PFSK-1 (cell line): ENCODE data around the gene TEDDM1.

Experiments
- FOXP2 ChIP-seq: optimal IDR thresholded peaks from 2 replicates; pipeline ENCODE3; 2011; ENCODE audit warnings: borderline replicate concordance, control low read depth, inconsistent platforms; ENCODE audit not compliant: insufficient read depth; ENCODE audit errors: extremely low read length, extremely low read depth
- POLR2AphosphoS5 ChIP-seq: IDR thresholded peaks from 2 replicates; pipeline ENCODE4 v1.6.1; 2012; ENCODE audit warnings: low read depth, mild to moderate bottlenecking, control low read depth, low read length, moderate library complexity
- REST ChIP-seq, 2 experiments: IDR thresholded peaks; 2 replicates each; pipeline versions ENCODE4 v1.6.1 to v1.8.0; 2011 to 2012; ENCODE audit warnings: low read depth in 2 of 2, low read length in 2 of 2, control low read depth in 1 of 2, inconsistent platforms in 1 of 2, mild to moderate bottlenecking in 1 of 2, moderate library complexity in 1 of 2; ENCODE audit not compliant: insufficient read depth in 1 of 2
- SIN3A ChIP-seq: IDR thresholded peaks from 2 replicates; pipeline ENCODE4 v1.6.1; 2012; ENCODE audit warnings: mild to moderate bottlenecking, low read length, moderate library complexity, borderline replicate concordance; ENCODE audit not compliant: insufficient read depth
- TAF1 ChIP-seq: IDR thresholded peaks from 2 replicates; pipeline ENCODE4 v1.6.1; 2012; ENCODE audit warnings: low read length, control low read depth, borderline replicate concordance; ENCODE audit not compliant: insufficient read depth

The TEDDM1 gene

GRCh38 chr1:182413486-182413885 lies 13.0 kb upstream of the TEDDM1 start:
- TF ChIP-seq TAF1: no peak
- no peak for TF ChIP-seq FOXP2
- TF ChIP-seq SIN3A: no peak

DNA sequence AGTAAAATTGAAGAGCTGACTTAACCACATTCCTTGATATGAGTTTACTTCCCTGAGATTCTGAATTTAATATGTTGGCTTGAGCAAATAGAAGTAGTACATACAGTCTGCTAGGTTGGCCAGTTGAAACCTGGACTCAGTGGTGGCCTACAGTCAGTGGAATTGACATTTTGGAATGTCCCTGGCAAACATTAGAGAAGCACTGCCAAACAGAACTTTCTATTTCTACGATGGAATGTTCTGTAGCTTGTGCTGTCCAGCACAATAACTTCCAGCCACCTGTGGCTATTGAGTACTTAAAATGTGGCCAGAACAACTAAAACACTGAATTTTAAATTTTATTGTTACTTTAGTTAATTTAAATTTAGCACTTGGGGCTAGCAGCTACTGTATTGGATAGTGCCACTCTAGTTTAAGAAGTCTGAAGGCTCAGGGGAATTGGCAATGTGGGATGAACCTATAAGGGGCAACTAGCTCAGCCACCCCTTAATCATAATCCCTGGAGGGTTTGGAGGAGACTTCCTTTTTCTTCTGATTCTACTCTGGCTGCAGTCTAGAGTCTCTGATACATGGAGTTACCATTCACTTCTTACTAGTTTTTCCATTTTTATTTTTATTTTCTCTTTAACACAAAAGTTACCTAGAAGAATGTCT lies 10.3 kb upstream of the TEDDM1 start:
- no peak for TF ChIP-seq POLR2AphosphoS5
- TF ChIP-seq REST (IDR thresholded peaks at IDR 0.05; ENCODE audit: insufficient read depth in 1 of 2, low read depth in 2 of 2, low read length in 2 of 2): no peak
- TF ChIP-seq FOXP2: no peak
- TF ChIP-seq TAF1: no peak
- no peak for TF ChIP-seq SIN3A

- TF ChIP-seq POLR2AphosphoS5: no peak
- TF ChIP-seq REST (IDR thresholded peaks at IDR 0.05; ENCODE audit: insufficient read depth in 1 of 2, low read depth in 2 of 2, low read length in 2 of 2): no peak
- no peak for TF ChIP-seq SIN3A
- TF ChIP-seq FOXP2: no peak
- TF ChIP-seq TAF1: no peak
Measured at GRCh38 chr1:182410138-182410537, 9.7 kb upstream of the TEDDM1 start.

DNA sequence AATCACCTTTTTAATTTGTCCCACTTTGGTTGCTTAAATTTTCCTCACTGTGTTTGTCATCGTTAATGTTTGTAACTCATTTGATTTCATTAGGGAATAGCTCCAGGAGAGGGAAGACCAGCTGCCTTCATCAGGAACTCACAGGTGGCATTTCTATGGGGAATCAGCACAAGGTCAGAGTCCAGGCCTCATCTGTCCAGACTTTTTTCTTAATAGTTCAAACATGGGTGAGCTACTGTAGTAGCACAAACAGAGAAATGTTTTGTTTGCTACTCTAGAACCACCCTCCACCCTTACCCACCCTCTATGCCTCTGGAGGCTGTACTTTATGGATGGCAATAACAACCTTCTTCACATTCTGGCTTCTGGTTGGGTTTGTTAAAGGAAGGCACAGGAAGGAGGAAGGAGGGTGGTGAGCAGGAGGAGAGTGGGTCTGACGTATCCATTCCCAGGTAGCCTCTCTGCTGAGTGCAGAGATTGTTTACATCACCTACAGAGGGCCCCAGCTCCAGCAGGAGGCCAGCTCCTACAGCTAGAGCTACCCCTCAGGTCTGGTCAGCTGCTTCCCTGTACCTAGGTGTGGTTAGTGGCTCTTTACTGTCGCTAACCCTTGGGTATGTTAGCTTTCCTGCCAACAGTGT lies 8.1 kb upstream of the TEDDM1 start:
- TF ChIP-seq SIN3A (no peak), REST (IDR thresholded peaks at IDR 0.05; ENCODE audit: insufficient read depth in 1 of 2, low read depth in 2 of 2, low read length in 2 of 2) (no peak), FOXP2 (no peak), POLR2AphosphoS5 (no peak), TAF1 (no peak)

DNA sequence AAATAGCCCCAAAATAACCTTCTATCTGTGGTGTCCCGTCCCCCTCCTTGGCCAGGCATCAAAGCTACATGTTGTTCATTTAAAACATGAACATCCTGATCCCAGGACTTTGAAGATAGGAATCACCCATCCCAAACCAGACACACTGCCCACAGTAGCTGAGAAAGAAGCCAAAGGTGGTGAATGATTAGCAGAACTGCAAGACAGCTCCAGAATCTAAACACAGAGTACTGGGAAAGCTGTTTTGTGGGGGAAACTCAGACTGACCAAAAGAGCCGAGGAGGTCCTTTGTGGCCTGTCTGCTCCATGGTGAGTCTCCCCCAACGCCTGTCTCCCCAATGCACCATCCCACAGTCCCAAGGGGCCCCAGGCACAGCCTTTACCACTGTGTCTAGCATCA lies 7.3 kb upstream of the TEDDM1 start:
- no peak for TF ChIP-seq TAF1
- TF ChIP-seq POLR2AphosphoS5: no peak
- no peak for TF ChIP-seq REST (IDR thresholded peaks at IDR 0.05; ENCODE audit: insufficient read depth in 1 of 2, low read depth in 2 of 2, low read length in 2 of 2)
- no peak for TF ChIP-seq SIN3A
- no peak for TF ChIP-seq FOXP2
